ENCODE data around the gene SH2B2.

The SH2B2 gene

DNA sequence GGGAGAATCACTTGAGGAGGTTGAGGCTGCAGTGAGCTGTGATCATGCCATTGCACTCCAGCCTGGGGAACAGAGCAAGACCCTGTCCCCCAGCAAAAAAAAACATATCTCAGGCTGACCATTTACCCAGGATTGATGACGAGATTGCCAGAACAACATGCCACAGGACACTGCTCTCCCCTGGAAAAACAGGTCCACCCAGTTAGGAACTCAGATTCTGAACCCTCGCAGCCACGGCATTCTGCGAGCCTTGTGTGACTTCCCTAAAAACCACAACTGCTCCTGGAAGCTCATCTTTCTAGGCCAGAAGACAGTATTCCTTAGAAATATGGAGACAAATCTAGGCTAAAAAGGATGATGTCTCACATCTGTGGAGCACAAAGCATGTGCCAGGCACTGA is 42.1 kb upstream of the SH2B2 start:
- Histone ChIP-seq H3K27me3 (ENCODE audit: insufficient read depth, low read length, poor library complexity) (no peaks in the 10 kb centered on the region), H3K36me3 (ENCODE audit: insufficient read depth, low read length) (peaks cover 80% of the 10 kb centered on the region), H3K4me2 (ENCODE audit: insufficient read depth, low read length) (no peak overlapping the region), H3K79me2 (ENCODE audit: insufficient read depth, low read length) (no peaks in the 10 kb centered on the region), H3K4me1 (ENCODE audit: insufficient read depth, low read length) (no peaks in the 10 kb centered on the region), H3K9ac (ENCODE audit: low read depth, low read length) (no peak overlapping the region), H2AFZ (ENCODE audit: low read depth, low read length) (no peak overlapping the region), H3K27ac (ENCODE audit: low read length) (no peak overlapping the region), H3K9me3 (ENCODE audit: insufficient read depth, low read length, severe bottlenecking) (no peaks in the 10 kb centered on the region), H4K20me1 (ENCODE audit: insufficient read depth, low read length) (no peaks in the 10 kb centered on the region), H3K4me3 (ENCODE audit: low read depth in 1 of 2, low read length in 2 of 2) (no peak overlapping the region)
- ATAC-seq (ENCODE audit: insufficient read depth, low read depth) (no peak), DNase-seq (no peak)
- TF ChIP-seq, protein P1, sequence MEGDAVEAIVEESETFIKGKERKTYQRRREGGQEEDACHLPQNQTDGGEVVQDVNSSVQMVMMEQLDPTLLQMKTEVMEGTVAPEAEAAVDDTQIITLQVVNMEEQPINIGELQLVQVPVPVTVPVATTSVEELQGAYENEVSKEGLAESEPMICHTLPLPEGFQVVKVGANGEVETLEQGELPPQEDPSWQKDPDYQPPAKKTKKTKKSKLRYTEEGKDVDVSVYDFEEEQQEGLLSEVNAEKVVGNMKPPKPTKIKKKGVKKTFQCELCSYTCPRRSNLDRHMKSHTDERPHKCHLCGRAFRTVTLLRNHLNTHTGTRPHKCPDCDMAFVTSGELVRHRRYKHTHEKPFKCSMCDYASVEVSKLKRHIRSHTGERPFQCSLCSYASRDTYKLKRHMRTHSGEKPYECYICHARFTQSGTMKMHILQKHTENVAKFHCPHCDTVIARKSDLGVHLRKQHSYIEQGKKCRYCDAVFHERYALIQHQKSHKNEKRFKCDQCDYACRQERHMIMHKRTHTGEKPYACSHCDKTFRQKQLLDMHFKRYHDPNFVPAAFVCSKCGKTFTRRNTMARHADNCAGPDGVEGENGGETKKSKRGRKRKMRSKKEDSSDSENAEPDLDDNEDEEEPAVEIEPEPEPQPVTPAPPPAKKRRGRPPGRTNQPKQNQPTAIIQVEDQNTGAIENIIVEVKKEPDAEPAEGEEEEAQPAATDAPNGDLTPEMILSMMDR (IDR thresholded peaks at IDR 0.05; ENCODE audit: borderline replicate concordance, extremely low read depth, low read length, poor library complexity, severe bottlenecking), result no peak
- TF ChIP-seq EZH2 (IDR thresholded peaks at IDR 0.05; ENCODE audit: borderline replicate concordance, low read depth, low read length, severe bottlenecking), result no peak

DNA sequence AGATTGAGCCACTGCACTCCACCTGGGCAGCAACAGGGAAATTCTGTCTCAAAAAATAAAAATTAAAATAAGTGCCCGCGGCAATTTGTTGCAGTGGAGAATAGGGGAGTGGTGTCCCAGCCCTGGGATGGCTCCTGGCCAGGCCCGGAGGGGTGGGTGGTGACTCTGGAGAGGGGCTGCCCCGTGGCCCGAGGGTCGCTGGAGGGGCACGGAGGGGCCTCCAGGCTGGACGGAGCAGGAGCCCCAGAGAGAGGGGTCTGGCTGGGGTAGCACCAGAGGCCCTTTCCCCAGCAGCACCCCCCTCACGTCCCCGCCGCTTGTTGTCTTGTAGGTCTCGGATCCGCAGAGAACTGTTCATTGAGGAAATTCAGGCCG is 38.6 kb upstream of the SH2B2 start:
- Histone ChIP-seq H3K4me2 (ENCODE audit: insufficient read depth, low read length) (no peak overlapping the region), H3K36me3 (ENCODE audit: insufficient read depth, low read length) (peaks cover 74% of the 10 kb centered on the region), H3K27me3 (ENCODE audit: insufficient read depth, low read length, poor library complexity) (no peaks in the 10 kb centered on the region), H2AFZ (ENCODE audit: low read depth, low read length) (no peak overlapping the region), H3K9me3 (ENCODE audit: insufficient read depth, low read length, severe bottlenecking) (no peaks in the 10 kb centered on the region), H3K4me1 (ENCODE audit: insufficient read depth, low read length) (no peaks in the 10 kb centered on the region), H4K20me1 (ENCODE audit: insufficient read depth, low read length) (no peaks in the 10 kb centered on the region), H3K9ac (ENCODE audit: low read depth, low read length) (no peak overlapping the region), H3K27ac (ENCODE audit: low read length) (no peak overlapping the region), H3K4me3 (ENCODE audit: low read depth in 1 of 2, low read length in 2 of 2) (no peak overlapping the region), H3K79me2 (ENCODE audit: insufficient read depth, low read length) (no peaks in the 10 kb centered on the region)
- ATAC-seq (ENCODE audit: insufficient read depth, low read depth) (no peak), DNase-seq (no peak)
- no peak for TF ChIP-seq EZH2 (IDR thresholded peaks at IDR 0.05; ENCODE audit: borderline replicate concordance, low read depth, low read length, severe bottlenecking)
- TF ChIP-seq, protein P1 (IDR thresholded peaks at IDR 0.05; ENCODE audit: borderline replicate concordance, extremely low read depth, low read length, poor library complexity, severe bottlenecking), result no peak

DNA sequence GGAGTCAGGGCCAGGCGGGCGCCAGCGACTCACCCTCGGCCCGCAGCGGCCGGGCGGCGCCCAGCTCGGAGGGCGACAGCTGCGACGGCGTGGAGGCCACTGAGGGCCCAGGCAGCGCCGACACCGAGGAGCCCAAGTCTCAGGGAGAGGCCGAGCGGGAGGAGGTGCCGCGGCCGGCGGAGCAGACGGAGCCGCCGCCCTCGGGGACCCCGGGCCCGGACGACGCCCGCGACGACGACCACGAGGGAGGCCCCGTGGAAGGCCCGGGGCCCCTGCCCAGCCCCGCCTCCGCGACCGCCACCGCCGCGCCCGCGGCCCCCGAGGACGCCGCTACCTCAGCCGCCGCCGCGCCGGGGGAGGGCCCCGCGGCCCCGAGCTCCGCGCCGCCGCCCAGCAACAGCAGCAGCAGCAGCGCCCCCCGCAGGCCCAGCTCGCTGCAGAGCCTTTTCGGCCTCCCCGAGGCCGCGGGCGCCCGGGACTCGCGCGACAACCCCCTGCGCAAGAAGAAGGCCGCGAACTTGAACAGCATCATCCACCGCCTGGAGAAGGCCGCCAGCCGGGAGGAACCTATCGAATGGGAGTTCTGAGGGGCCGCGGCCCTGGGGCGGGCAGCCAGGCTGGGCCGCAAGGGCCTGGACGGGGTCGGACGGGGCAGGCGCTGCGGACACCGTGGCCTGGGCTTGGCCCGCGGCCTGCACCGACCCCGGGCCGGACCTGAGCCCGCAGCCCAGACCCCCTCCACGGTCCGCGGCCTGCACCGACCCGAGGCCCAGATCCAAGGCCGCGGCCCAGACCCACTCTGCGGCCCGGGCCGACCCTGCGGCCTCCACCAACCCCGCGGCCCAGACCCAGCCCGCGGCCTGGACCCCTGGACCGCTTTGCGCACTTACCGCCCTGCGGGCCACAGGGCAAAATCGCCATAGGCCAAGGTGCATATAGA is 37.9 kb upstream of the SH2B2 start:
- peaks cover 77% of the 10 kb centered on the region for H3K36me3 ChIP-seq (ENCODE audit: insufficient read depth, low read length)
- no peak for ATAC-seq (ENCODE audit: insufficient read depth, low read depth)
- H3K4me1 ChIP-seq (ENCODE audit: insufficient read depth, low read length), result no peaks in the 10 kb centered on the region
- H3K9me3 ChIP-seq (ENCODE audit: insufficient read depth, low read length, severe bottlenecking), result no peaks in the 10 kb centered on the region
- DNase-seq, result no peak
- no peaks in the 10 kb centered on the region for H3K27me3 ChIP-seq (ENCODE audit: insufficient read depth, low read length, poor library complexity)
- TF ChIP-seq EZH2 (IDR thresholded peaks at IDR 0.05; ENCODE audit: borderline replicate concordance, low read depth, low read length, severe bottlenecking), result no peak
- TF ChIP-seq, protein P1 (IDR thresholded peaks at IDR 0.05; ENCODE audit: borderline replicate concordance, extremely low read depth, low read length, poor library complexity, severe bottlenecking), result no peak
- H3K9ac ChIP-seq (ENCODE audit: low read depth, low read length), result no peak overlapping the region
- no peak overlapping the region for H3K4me3 ChIP-seq (ENCODE audit: low read depth in 1 of 2, low read length in 2 of 2)
- H3K4me2 ChIP-seq (ENCODE audit: insufficient read depth, low read length), result no peak overlapping the region
- no peaks in the 10 kb centered on the region for H3K79me2 ChIP-seq (ENCODE audit: insufficient read depth, low read length)
- H2AFZ ChIP-seq (ENCODE audit: low read depth, low read length), result no peak overlapping the region
- H3K27ac ChIP-seq (ENCODE audit: low read length), result no peak overlapping the region
- H4K20me1 ChIP-seq (ENCODE audit: insufficient read depth, low read length), result no peaks in the 10 kb centered on the region

Measured in DND-41 (cell line).